Endothelial cell of umbilical vein (primary cell): Measurements from ENCODE around the gene TRPM3. TPM values are rescaled to one million over a fixed set of nuclear protein-coding genes. Genes with fewer than 3 reads are reported as not detected.

Source experiments
- BruUV-seq: library from RNA; stranded (reverse); fragments of 400-500 nt; replicated peaks from 2 replicates; lab custom pipeline; 2021; lab: Mats Ljungman, UMichigan
- CTCF ChIA-PET: fragments of 300-600, 350-600 bp; sonication (Branson Sonifier 250); formaldehyde crosslinking; loops from one replicate; lab custom pipeline; 2021; ENCODE audit warnings: antibody characterized with exemption, inconsistent platforms; lab: Charles Lee
- POLR2A ChIA-PET: fragments of 300-600, 350-600 bp; sonication (Branson Sonifier 250); formaldehyde crosslinking; loops from one replicate; lab custom pipeline; 2021; ENCODE audit warnings: antibody characterized with exemption, inconsistent platforms; lab: Charles Lee
- DNase-seq: peaks from one replicate; pipeline ENCODE4 v3.0.0-alpha.2; 2011; ENCODE audit warnings: low read depth, low spot score
- FAIRE-seq: peaks from 2 replicates; lab custom pipeline; 2011; peaks lifted over from hg19 to GRCh38; lab: Jason Lieb, UNC
- H2AFZ ChIP-seq: 2 replicates; pipeline ENCODE4 v1.6.0; 2012; ENCODE audit warnings: low read depth, low read length, control low read depth, inconsistent platforms
- H3K27ac ChIP-seq: 2 replicates; pipeline ENCODE4 v1.5.1; 2011; ENCODE audit warnings: low read depth, mild to moderate bottlenecking, control low read depth, low read length, moderate library complexity; ENCODE audit not compliant: insufficient read depth
- H3K27me3 ChIP-seq, 2 experiments: 2 replicates each; pipeline versions ENCODE4 v1.6.0 to v1.6.1; 2011; ENCODE audit warnings: low read length in 2 of 2, mixed read lengths in 1 of 2; ENCODE audit not compliant: control insufficient read depth in 2 of 2, insufficient read depth in 2 of 2
- H3K36me3 ChIP-seq, 2 experiments: 2 replicates in 1 of 2; 3 replicates in 1 of 2; pipeline ENCODE4 v1.5.1; 2011; ENCODE audit warnings: low read length in 2 of 2, mild to moderate bottlenecking in 1 of 2, moderate library complexity in 1 of 2; ENCODE audit not compliant: control insufficient read depth in 2 of 2, insufficient read depth in 2 of 2; ENCODE audit errors: extremely low read depth in 1 of 2
- H3K4me1 ChIP-seq: 3 replicates; pipeline ENCODE4 v1.5.1; 2011; ENCODE audit warnings: mild to moderate bottlenecking, low read length; ENCODE audit not compliant: control insufficient read depth, insufficient read depth; ENCODE audit errors: extremely low read depth
- H3K4me2 ChIP-seq: 2 replicates; pipeline ENCODE4 v1.6.1; 2011; ENCODE audit warnings: low read length, control low read depth, mixed read lengths; ENCODE audit not compliant: insufficient read depth
- H3K4me3 ChIP-seq, 3 experiments: fragments of 200-600 bp in 1 of 3; sonication (generic), shearing (Covaris generic) in 1 of 3; replicated peaks in 1 of 3; 2 replicates each; pipeline ENCODE4 v1.5.1; 2011 to 2016; ENCODE audit warnings: control low read depth in 3 of 3, low read length in 3 of 3, mild to moderate bottlenecking in 2 of 3, inconsistent platforms in 1 of 3, low read depth in 1 of 3, moderate library complexity in 1 of 3; ENCODE audit not compliant: insufficient read depth in 1 of 3
- H3K79me2 ChIP-seq: 2 replicates; pipeline ENCODE4 v1.6.0; 2012; ENCODE audit warnings: low read length, inconsistent platforms; ENCODE audit not compliant: control insufficient read depth, insufficient read depth
- H3K9ac ChIP-seq: replicated peaks from 2 replicates; pipeline ENCODE3; 2011; ENCODE audit warnings: low read length, control low read depth; ENCODE audit not compliant: insufficient read depth; ENCODE audit errors: extremely low read depth
- H3K9me1 ChIP-seq: replicated peaks from 3 replicates; pipeline ENCODE4 v1.6.0; 2011; ENCODE audit warnings: mild to moderate bottlenecking, low read length; ENCODE audit not compliant: control insufficient read depth, insufficient read depth; ENCODE audit errors: extremely low read depth
- H3K9me3 ChIP-seq: replicated peaks from 2 replicates; pipeline ENCODE4 v1.5.1; 2012; ENCODE audit warnings: low read length, inconsistent platforms; ENCODE audit not compliant: control insufficient read depth, insufficient read depth
- H4K20me1 ChIP-seq: replicated peaks from 2 replicates; pipeline ENCODE3; 2011; ENCODE audit warnings: mild to moderate bottlenecking, low read length; ENCODE audit not compliant: control insufficient read depth, insufficient read depth; ENCODE audit errors: extremely low read depth
- EZH2 ChIP-seq: IDR thresholded peaks from 2 replicates; pipeline ENCODE4 v1.6.1; 2012; ENCODE audit warnings: borderline replicate concordance, low read depth, mild to moderate bottlenecking, moderate library complexity, low read length, inconsistent platforms; ENCODE audit not compliant: severe bottlenecking
- FOS ChIP-seq: IDR thresholded peaks from 2 replicates; pipeline ENCODE4 v1.6.1; 2011; ENCODE audit warnings: mild to moderate bottlenecking, low read length, moderate library complexity, borderline replicate concordance; ENCODE audit not compliant: insufficient read depth
- GATA2 ChIP-seq: IDR thresholded peaks from 2 replicates; pipeline ENCODE4 v1.7.0; 2011; ENCODE audit warnings: low read depth, mild to moderate bottlenecking, moderate library complexity, mixed read lengths, low read length; ENCODE audit not compliant: insufficient read length, insufficient read depth
- MAX ChIP-seq: IDR thresholded peaks from 2 replicates; pipeline ENCODE4 v1.6.1; 2011; ENCODE audit not compliant: insufficient read depth, insufficient read length
- POLR2A ChIP-seq: IDR thresholded peaks from 2 replicates; pipeline ENCODE4 v1.6.1; 2012; ENCODE audit warnings: low read depth, mild to moderate bottlenecking, control low read depth, low read length
- dilution Hi-C: fragments of 300-500 bp; cut with MboI; formaldehyde crosslinking; loops from one replicate; pipeline ENCODE4 v1.15.0; 2019; ENCODE audit warnings: low sequenced_read_pairs; ENCODE audit not compliant: extremely low pct_ligation_motif_present
- intact Hi-C: fragments of 100-400 bp; cut with micrococcal nuclease; formaldehyde crosslinking; loops from one replicate; pipeline ENCODE4 v1.10.0; 2022
- polyA plus RNA-seq, 4 experiments: library from polyadenylated mRNA; depleted of rRNA in 3 of 4; stranded (reverse) in 3 of 4; unstranded in 1 of 4; fragments of >200 nt; gene quantifications; 2 replicates each; pipeline versions ENCODE4 v1.2.1 to v1.2.3, GENCODE V29; 2011 to 2012; ENCODE audit warnings: missing spikeins in 1 of 4
- total RNA-seq: library from RNA; stranded (reverse); gene quantifications from 2 replicates; pipeline ENCODE4 v1.2.3, GENCODE V29; 2021

TRPM3 gene
- total and polyA plus RNA-seq, 2 donors (not counting 3 experiments of a cell fraction or from before 2014, with no cell fraction given): 0.17 to 0.33 TPM

GRCh38 chr9:70693186-70693585, 428.2 kb downstream of the TRPM3 start:
- ChIA-PET POLR2A (no interaction called here), CTCF (no interaction called here)
- Histone ChIP-seq H3K79me2 (no peaks in the 10 kb centered on the region), H3K9me1 (no peaks in the 10 kb centered on the region), H4K20me1 (no peaks in the 10 kb centered on the region), H3K9ac (no peak overlapping the region), H3K4me2 (no peak overlapping the region), H3K4me1 (no peaks in the 10 kb centered on the region), H2AFZ (no peak overlapping the region), H3K4me3 (no peak overlapping the region), H3K36me3 (no peaks in the 10 kb centered on the region), H3K27me3 (peaks cover 0 to 3% of the 10 kb centered on the region in 2 experiments), H3K9me3 (no peaks in the 10 kb centered on the region), H3K27ac (no peak overlapping the region)
- TF ChIP-seq MAX: no peak
- no peak for TF ChIP-seq FOS
- no peak for TF ChIP-seq EZH2
- TF ChIP-seq GATA2: no peak
- dilution Hi-C loops (no loop called here), intact Hi-C loops (no loop called here)
- DNase-seq (no peak), FAIRE-seq (no peak)
- no TSS peak for BruUV-seq

- no peak for TF ChIP-seq POLR2A
- Histone ChIP-seq H2AFZ (no peak overlapping the region), H3K9ac (no peak overlapping the region), H3K9me3 (no peaks in the 10 kb centered on the region), H3K4me3 (no peak overlapping the region), H3K4me1 (no peaks in the 10 kb centered on the region), H3K79me2 (no peaks in the 10 kb centered on the region), H4K20me1 (no peaks in the 10 kb centered on the region), H3K4me2 (no peak overlapping the region), H3K36me3 (no peaks in the 10 kb centered on the region), H3K27ac (no peak overlapping the region), H3K27me3 (peaks cover 0 to 3% of the 10 kb centered on the region in 2 experiments), H3K9me1 (no peaks in the 10 kb centered on the region)
- no peak for FAIRE-seq
- intact Hi-C loops: no loop called here
- DNase-seq: no peak
- POLR2A ChIA-PET: no interaction called here
- CTCF ChIA-PET: no interaction called here
- dilution Hi-C loops: no loop called here
- BruUV-seq: no TSS peak
Observed at GRCh38 chr9:70692431-70692830, 429.0 kb downstream of the TRPM3 start.
